Nephron progenitor cell (in vitro differentiated cells): ENCODE data around the gene C1orf74.

Experiments used
- DNase-seq: peaks from one replicate; pipeline ENCODE4 v3.0.0; 2021
- H3K27ac Mint-ChIP-seq: 2 replicates; pipeline ENCODE4 v1.8.0; 2021; ENCODE audit warnings: mild to moderate bottlenecking, moderate library complexity, mixed read lengths
- H3K27me3 Mint-ChIP-seq: 2 replicates; pipeline ENCODE4 v1.8.0; 2021; ENCODE audit warnings: mild to moderate bottlenecking, low read depth, mixed read lengths; ENCODE audit not compliant: poor library complexity
- H3K36me3 Mint-ChIP-seq: 2 replicates; pipeline ENCODE4 v1.8.0; 2021; ENCODE audit warnings: low read depth, mixed read lengths
- H3K4me1 Mint-ChIP-seq: 2 replicates; pipeline ENCODE4 v1.8.0; 2021; ENCODE audit warnings: mixed read lengths
- H3K4me3 Mint-ChIP-seq: 2 replicates; pipeline ENCODE4 v1.8.0; 2021; ENCODE audit warnings: mild to moderate bottlenecking, moderate library complexity, mixed read lengths
- H3K9me3 Mint-ChIP-seq: 2 replicates; pipeline ENCODE4 v1.8.0; 2021; ENCODE audit warnings: mild to moderate bottlenecking, moderate library complexity, mixed read lengths
- TF ChIP-seq, protein P1 (sequence below): fragments of 200-600 bp; sonication (generic); IDR thresholded peaks from 2 replicates; pipeline ENCODE4 v1.5.0; 2021; ENCODE audit warnings: antibody characterized with exemption

C1orf74 gene

DNA sequence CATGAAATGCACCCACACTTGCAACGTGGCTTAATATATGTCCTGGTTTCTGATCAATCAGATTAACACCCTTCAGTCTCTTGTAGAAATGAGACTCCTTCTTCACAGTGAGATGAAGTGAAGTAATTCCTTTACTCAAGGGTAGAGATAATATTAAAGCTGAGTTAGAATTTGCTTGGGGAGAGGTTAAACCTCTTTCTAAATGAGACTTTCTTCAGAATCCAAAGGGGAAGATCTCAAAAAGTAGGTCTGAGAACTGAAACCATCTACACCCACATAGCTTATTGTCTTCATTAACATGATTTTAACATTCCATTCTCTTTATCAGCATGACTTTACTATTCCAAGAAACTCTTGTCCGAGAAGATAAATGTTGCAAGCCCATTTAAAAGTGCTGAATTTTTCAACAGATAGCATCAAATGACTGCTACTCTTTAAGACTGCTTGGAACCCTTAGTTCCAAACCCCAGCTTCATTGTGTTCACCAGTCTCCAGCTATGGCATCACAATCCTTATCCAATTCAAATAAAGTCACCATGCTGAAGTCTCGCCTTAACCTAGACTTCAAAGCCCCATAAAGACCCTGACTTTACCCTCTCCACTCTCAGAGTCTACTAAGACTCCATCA, 47.8 kb downstream of the C1orf74 start:
- TF ChIP-seq, protein P1, sequence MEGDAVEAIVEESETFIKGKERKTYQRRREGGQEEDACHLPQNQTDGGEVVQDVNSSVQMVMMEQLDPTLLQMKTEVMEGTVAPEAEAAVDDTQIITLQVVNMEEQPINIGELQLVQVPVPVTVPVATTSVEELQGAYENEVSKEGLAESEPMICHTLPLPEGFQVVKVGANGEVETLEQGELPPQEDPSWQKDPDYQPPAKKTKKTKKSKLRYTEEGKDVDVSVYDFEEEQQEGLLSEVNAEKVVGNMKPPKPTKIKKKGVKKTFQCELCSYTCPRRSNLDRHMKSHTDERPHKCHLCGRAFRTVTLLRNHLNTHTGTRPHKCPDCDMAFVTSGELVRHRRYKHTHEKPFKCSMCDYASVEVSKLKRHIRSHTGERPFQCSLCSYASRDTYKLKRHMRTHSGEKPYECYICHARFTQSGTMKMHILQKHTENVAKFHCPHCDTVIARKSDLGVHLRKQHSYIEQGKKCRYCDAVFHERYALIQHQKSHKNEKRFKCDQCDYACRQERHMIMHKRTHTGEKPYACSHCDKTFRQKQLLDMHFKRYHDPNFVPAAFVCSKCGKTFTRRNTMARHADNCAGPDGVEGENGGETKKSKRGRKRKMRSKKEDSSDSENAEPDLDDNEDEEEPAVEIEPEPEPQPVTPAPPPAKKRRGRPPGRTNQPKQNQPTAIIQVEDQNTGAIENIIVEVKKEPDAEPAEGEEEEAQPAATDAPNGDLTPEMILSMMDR: no peak
- no peaks in the 10 kb centered on the region for H3K9me3 Mint-ChIP-seq
- DNase-seq: no peak
- H3K27me3 Mint-ChIP-seq: peaks cover 18% of the 10 kb centered on the region
- H3K36me3 Mint-ChIP-seq: no peaks in the 10 kb centered on the region
- H3K4me3 Mint-ChIP-seq: no peak overlapping the region
- no peak overlapping the region for H3K27ac Mint-ChIP-seq
- no peaks in the 10 kb centered on the region for H3K4me1 Mint-ChIP-seq

DNA sequence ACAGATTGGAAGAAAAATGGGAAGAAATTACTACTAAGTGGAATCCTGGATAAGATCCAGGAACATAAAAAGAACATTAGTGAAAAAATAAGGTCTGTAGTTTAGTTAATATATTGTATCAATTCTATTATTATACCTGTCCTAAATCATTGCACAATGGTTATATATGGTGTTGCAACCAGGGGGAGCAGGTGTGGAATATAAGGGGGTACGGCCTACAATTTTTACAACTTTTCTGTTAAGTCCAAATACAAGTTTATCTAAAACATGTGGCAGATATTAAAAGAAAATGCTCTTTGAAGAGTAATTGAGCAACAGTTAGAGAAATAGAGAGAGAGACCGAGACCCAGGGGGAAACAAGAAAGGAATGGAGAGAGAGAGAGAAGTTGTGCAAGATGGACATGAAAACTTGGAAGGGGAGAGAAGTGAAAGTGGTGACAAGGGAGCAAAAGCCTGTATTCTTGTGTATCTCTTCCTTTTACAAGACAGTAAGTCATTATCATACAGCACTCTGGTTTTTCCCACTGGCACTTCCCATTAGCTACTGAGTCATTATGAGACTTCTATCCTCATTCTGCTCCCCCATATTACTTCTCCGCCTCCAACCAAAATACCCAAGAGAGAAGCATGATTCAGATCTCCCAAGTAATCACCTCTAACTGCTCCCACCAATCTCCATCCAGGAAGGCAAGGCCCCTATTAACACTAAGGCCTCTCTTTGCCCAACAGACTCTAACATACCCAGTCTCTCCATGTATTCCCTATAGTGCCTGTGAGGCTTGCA, 50.8 kb downstream of the C1orf74 start:
- no peaks in the 10 kb centered on the region for H3K36me3 Mint-ChIP-seq

DNA sequence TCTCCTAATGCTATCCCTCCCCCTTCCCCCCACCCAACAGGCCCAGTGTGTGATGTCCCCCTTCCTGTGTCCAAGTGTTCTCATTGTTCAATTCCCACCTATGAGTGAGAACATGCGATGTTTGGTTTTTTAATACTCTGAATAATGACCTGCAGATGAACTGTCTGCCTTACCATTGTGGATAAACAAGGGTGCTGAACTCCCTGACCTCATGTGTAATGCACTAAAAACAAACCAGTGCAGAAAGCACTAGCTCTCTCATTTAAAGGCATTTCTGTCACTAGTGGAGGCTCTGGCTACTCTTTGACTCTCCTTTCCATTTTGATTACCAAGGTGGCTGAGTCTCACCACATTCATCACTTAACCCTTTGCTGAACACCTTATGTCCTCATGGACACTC, 51.6 kb downstream of the C1orf74 start:
- H3K27ac Mint-ChIP-seq: no peak overlapping the region
- no peaks in the 10 kb centered on the region for H3K9me3 Mint-ChIP-seq
- TF ChIP-seq, protein P1: no peak
- no peaks in the 10 kb centered on the region for H3K36me3 Mint-ChIP-seq
- H3K4me1 Mint-ChIP-seq: no peaks in the 10 kb centered on the region
- peaks cover 20% of the 10 kb centered on the region for H3K27me3 Mint-ChIP-seq
- no peak for DNase-seq
- H3K4me3 Mint-ChIP-seq: no peak overlapping the region

More for the DNA sequence above, 50.8 kb downstream of the C1orf74 start:
- Mint-ChIP-seq H3K9me3 (no peaks in the 10 kb centered on the region), H3K27ac (no peak overlapping the region), H3K4me3 (no peak overlapping the region), H3K27me3 (peaks cover 20% of the 10 kb centered on the region), H3K4me1 (no peaks in the 10 kb centered on the region)
- DNase-seq: no peak
- TF ChIP-seq, protein P1: no peak

GRCh38 chr1:209729436-209729835, 54.9 kb downstream of the C1orf74 start:
- H3K4me1 Mint-ChIP-seq: no peaks in the 10 kb centered on the region
- no peaks in the 10 kb centered on the region for H3K36me3 Mint-ChIP-seq
- no peak for DNase-seq
- no peaks in the 10 kb centered on the region for H3K9me3 Mint-ChIP-seq
- H3K4me3 Mint-ChIP-seq: no peak overlapping the region
- H3K27ac Mint-ChIP-seq: no peak overlapping the region
- H3K27me3 Mint-ChIP-seq: peaks cover 7% of the 10 kb centered on the region
- TF ChIP-seq, protein P1: no peak
